HFFc6 (cell line): ENCODE measurements around the gene SDK2. TPM values are rescaled to one million over a fixed set of nuclear protein-coding genes. Genes with fewer than 3 reads are reported as not detected.

ENCODE experiments used
- DNase-seq: peaks from one replicate; pipeline ENCODE4 v3.0.0-alpha.2; 2018
- H3K27ac Mint-ChIP-seq: 2 replicates; pipeline ENCODE4 v1.8.0; 2020; ENCODE audit warnings: mild to moderate bottlenecking, mixed read lengths
- H3K27me3 Mint-ChIP-seq: 2 replicates; pipeline ENCODE4 v1.8.0; 2021; ENCODE audit warnings: mild to moderate bottlenecking, moderate library complexity, mixed read lengths; ENCODE audit not compliant: insufficient read depth
- H3K36me3 Mint-ChIP-seq: 2 replicates; pipeline ENCODE4 v1.8.0; 2021; ENCODE audit warnings: low read depth, mixed read lengths
- H3K4me1 Mint-ChIP-seq: 2 replicates; pipeline ENCODE4 v1.8.0; 2020; ENCODE audit warnings: low read depth, mixed read lengths
- H3K4me3 Mint-ChIP-seq: 2 replicates; pipeline ENCODE4 v1.8.0; 2020; ENCODE audit warnings: mild to moderate bottlenecking, moderate library complexity, mixed read lengths
- H3K9me3 Mint-ChIP-seq: 2 replicates; pipeline ENCODE4 v1.8.0; 2020; ENCODE audit warnings: mild to moderate bottlenecking, mixed read lengths
- CTCF ChIP-seq: fragments of 200-600 bp; sonication (generic); IDR thresholded peaks from 2 replicates; pipeline ENCODE4 v1.5.0; 2021; ENCODE audit warnings: antibody characterized with exemption, mild to moderate bottlenecking
- total RNA-seq, 6 experiments: library from RNA; stranded (reverse); fragmentation: NEBNext Ultra II Directional; extraction: Animal tissue kit (Norgen Biotek cat#: 25700); gene quantifications; 2 replicates in 1 of 6; 3 replicates in 5 of 6; pipeline ENCODE4 v1.2.3, GENCODE V29; 2021

The SDK2 gene
- total RNA-seq, 6 experiments from 2014 or later = 0.03 TPM; not detected in 4

- H3K27me3 Mint-ChIP-seq = no peaks in the 10 kb centered on the region; the same call in 1 of the 2 replicates
- TF ChIP-seq CTCF = no peak
- H3K9me3 Mint-ChIP-seq = peaks cover 79% of the 10 kb centered on the region
- no peak for DNase-seq
- no peaks in the 10 kb centered on the region for H3K4me1 Mint-ChIP-seq
- H3K36me3 Mint-ChIP-seq = peaks cover 13% of the 10 kb centered on the region
- H3K27ac Mint-ChIP-seq = no peak overlapping the region
- H3K4me3 Mint-ChIP-seq = no peak overlapping the region
These were observed 92.5 kb downstream of the SDK2 start for GRCh38 chr17:73551759-73552158.

- Mint-ChIP-seq H3K9me3 (peaks cover 73% of the 10 kb centered on the region), H3K4me1 (no peaks in the 10 kb centered on the region), H3K4me3 (no peak overlapping the region), H3K27me3 (no peaks in the 10 kb centered on the region; the same call in 1 of the 2 replicates), H3K27ac (no peak overlapping the region), H3K36me3 (peaks cover 13% of the 10 kb centered on the region)
- TF ChIP-seq CTCF = no peak
- DNase-seq = no peak
These were observed 93.1 kb downstream of the SDK2 start for GRCh38 chr17:73551144-73551543.

- no peak overlapping the region for H3K4me3 Mint-ChIP-seq
- peaks cover 13% of the 10 kb centered on the region for H3K36me3 Mint-ChIP-seq
- H3K27ac Mint-ChIP-seq = no peak overlapping the region
- H3K27me3 Mint-ChIP-seq = no peaks in the 10 kb centered on the region; the same call in 1 of the 2 replicates
- no peak for DNase-seq
- H3K4me1 Mint-ChIP-seq = no peaks in the 10 kb centered on the region
- TF ChIP-seq CTCF = no peak
- peaks cover 69% of the 10 kb centered on the region for H3K9me3 Mint-ChIP-seq
These were observed 93.7 kb downstream of the SDK2 start for GRCh38 chr17:73550556-73550955.

GRCh38 chr17:73549841-73550430, 94.3 kb downstream of the SDK2 start:
- peaks cover 13% of the 10 kb centered on the region for H3K36me3 Mint-ChIP-seq

GRCh38 chr17:73548620-73549311, 95.5 kb downstream of the SDK2 start:
- no peaks in the 10 kb centered on the region; the same call in 1 of the 2 replicates for H3K27me3 Mint-ChIP-seq
- no peaks in the 10 kb centered on the region for H3K4me1 Mint-ChIP-seq
- no peak for TF ChIP-seq CTCF
- no peak for DNase-seq
- H3K4me3 Mint-ChIP-seq = no peak overlapping the region
- no peak overlapping the region for H3K27ac Mint-ChIP-seq
- peaks cover 65% of the 10 kb centered on the region for H3K9me3 Mint-ChIP-seq
- H3K36me3 Mint-ChIP-seq = peaks cover 13% of the 10 kb centered on the region

More at GRCh38 chr17:73549841-73550430, 94.3 kb downstream of the SDK2 start:
- Mint-ChIP-seq H3K4me1 (no peaks in the 10 kb centered on the region), H3K27ac (no peak overlapping the region), H3K27me3 (no peaks in the 10 kb centered on the region; the same call in 1 of the 2 replicates), H3K4me3 (no peak overlapping the region), H3K9me3 (peaks cover 70% of the 10 kb centered on the region)
- no peak for DNase-seq
- TF ChIP-seq CTCF = no peak
